A549 (cell line): ENCODE data around the gene EBF3. TPM values are rescaled to one million over a fixed set of nuclear protein-coding genes. Genes with fewer than 3 reads are reported as not detected.

Experiments
- ATAC-seq, 2 experiments: fragments of 200-7000 bp in 1 of 2; fragments of >200 bp in 1 of 2; cut with Nextera tagmentation in 1 of 2; cut with Tn5 transposase in 1 of 2; 3 replicates each; pipeline versions ENCODE4 v1.8.0 to v1.9.1; 2018 to 2020; ENCODE audit warnings: mild to moderate bottlenecking in 1 of 2, moderate library complexity in 1 of 2
- CTCF ChIA-PET: fragments of 300-600 bp; sonication (Branson Sonifier 250); formaldehyde crosslinking; extraction: SDS; loops from one replicate; lab custom pipeline; 2021; ENCODE audit warnings: antibody characterized with exemption, inconsistent platforms; lab: Yijun Ruan, JAX
- POLR2A ChIA-PET: fragments of 350-600 bp; formaldehyde crosslinking; extraction: SDS; loops from one replicate; lab custom pipeline; 2021; ENCODE audit warnings: antibody characterized with exemption, inconsistent platforms; lab: Yijun Ruan, JAX
- DNase-seq, 2 experiments: peaks; one replicate each; pipeline versions ENCODE4 v3.0.0 to v3.0.0-alpha.2; 2011 to 2016; ENCODE audit warnings: low read depth in 1 of 2, low spot score in 1 of 2
- FAIRE-seq: peaks from 2 replicates; lab custom pipeline; 2011; peaks lifted over from hg19 to GRCh38; lab: Jason Lieb, UNC
- H3K27ac ChIP-seq, 2 experiments: fragments of >200 bp; sonication (Bioruptor Twin); formaldehyde crosslinking; 3 replicates each; pipeline ENCODE4 v1.5.1; 2016 to 2017
- H3K4me1 ChIP-seq: fragments of >200 bp; sonication (Bioruptor Twin); formaldehyde crosslinking; 3 replicates; pipeline ENCODE4 v1.6.1; 2016
- H3K4me2 ChIP-seq: fragments of >200 bp; sonication (Bioruptor Twin); formaldehyde crosslinking; 3 replicates; pipeline ENCODE4 v1.6.1; 2016
- H3K4me3 ChIP-seq: fragments of >200 bp; sonication (Bioruptor Twin); formaldehyde crosslinking; 3 replicates; pipeline ENCODE4 v1.5.1; 2016
- H3K9me3 ChIP-seq: fragments of >200 bp; sonication (Bioruptor Twin); formaldehyde crosslinking; 3 replicates; pipeline ENCODE4 v1.6.1; 2016
- ATOH8 ChIP-seq: fragments of 250-450 bp; sonication (Bioruptor Pico); IDR thresholded peaks from 2 replicates; pipeline ENCODE4 v1.5.0; 2020; ENCODE audit warnings: low read depth, mild to moderate bottlenecking, moderate library complexity
- BCL3 ChIP-seq: fragments of >200 bp; sonication (Bioruptor Twin); formaldehyde crosslinking; IDR thresholded peaks from 3 replicates; pipeline ENCODE4 v1.6.1; 2016
- CBX8 ChIP-seq: fragments of 200-600 bp; sonication (generic); IDR thresholded peaks from 2 replicates; pipeline ENCODE4 v1.6.1; 2016
- CEBPB ChIP-seq, 2 experiments: fragments of >200 bp in 1 of 2; sonication (Bioruptor Twin) in 1 of 2; formaldehyde crosslinking in 1 of 2; IDR thresholded peaks; 2 replicates each; pipeline ENCODE4 v1.6.1; 2012 to 2016
- CHD2 ChIP-seq: fragments of 150-350 bp; IDR thresholded peaks from 2 replicates; pipeline ENCODE4 v1.6.1; 2014; ENCODE audit warnings: low read length; ENCODE audit not compliant: partially characterized antibody
- CTCF ChIP-seq: fragments of >200 bp; sonication (Bioruptor Twin); formaldehyde crosslinking; IDR thresholded peaks from 3 replicates; pipeline ENCODE4 v1.5.1; 2016
- FOSL2 ChIP-seq, 2 experiments: fragments of 450-650 bp in 1 of 2; fragments of >200 bp in 1 of 2; sonication (Bioruptor Twin) in 1 of 2; formaldehyde crosslinking; IDR thresholded peaks; 2 replicates each; pipeline versions ENCODE4 v1.5.0 to v1.6.1; 2016 to 2020; ENCODE audit warnings: mild to moderate bottlenecking in 1 of 2, moderate library complexity in 1 of 2
- HES2 ChIP-seq: fragments of >200 bp; sonication (Bioruptor Twin); formaldehyde crosslinking; IDR thresholded peaks from 2 replicates; pipeline ENCODE4 v1.6.1; 2016
- HOXA7 ChIP-seq: fragments of 250-450 bp; sonication (Bioruptor Pico); IDR thresholded peaks from 2 replicates; pipeline ENCODE4 v1.5.0; 2020; ENCODE audit warnings: mild to moderate bottlenecking, moderate library complexity
- HOXB13 ChIP-seq: fragments of 250-450 bp; sonication (Bioruptor Pico); IDR thresholded peaks from 2 replicates; pipeline ENCODE4 v1.5.0; 2020; ENCODE audit warnings: low read depth, mild to moderate bottlenecking, moderate library complexity
- MYC ChIP-seq: IDR thresholded peaks from 2 replicates; pipeline ENCODE4 v1.6.1; 2012; ENCODE audit warnings: mild to moderate bottlenecking, inconsistent platforms, low read length, improper control_type of control experiment, borderline replicate concordance
- NFE2L2 ChIP-seq: fragments of 150-350 bp; conservative IDR thresholded peaks from 2 replicates; pipeline ENCODE4 v1.6.1; 2014; ENCODE audit warnings: low read length
- NPAS2 ChIP-seq: fragments of 250-450 bp; sonication (Bioruptor Pico); IDR thresholded peaks from 2 replicates; pipeline ENCODE4 v1.8.0; 2022; ENCODE audit warnings: mild to moderate bottlenecking, moderate library complexity, borderline replicate concordance
- NR3C1 ChIP-seq: fragments of >200 bp; sonication (Bioruptor Twin); formaldehyde crosslinking; IDR thresholded peaks from 3 replicates; pipeline ENCODE4 v1.6.1; 2017
- RAD21 ChIP-seq, 2 experiments: fragments of >200 bp in 1 of 2; sonication (Bioruptor Twin) in 1 of 2; formaldehyde crosslinking in 1 of 2; IDR thresholded peaks in 1 of 2; conservative IDR thresholded peaks in 1 of 2; 2 replicates in 1 of 2; 3 replicates in 1 of 2; pipeline ENCODE4 v1.6.1; 2012 to 2018; ENCODE audit warnings: inconsistent platforms in 1 of 2
- RCOR1 ChIP-seq: fragments of 150-350 bp; IDR thresholded peaks from 2 replicates; pipeline ENCODE4 v1.6.1; 2014; ENCODE audit warnings: antibody characterized with exemption, low read length, low read depth
- REST ChIP-seq: fragments of 200-600 bp; sonication (generic); IDR thresholded peaks from 2 replicates; pipeline ENCODE4 v1.6.1; 2016; ENCODE audit warnings: antibody characterized with exemption, mild to moderate bottlenecking, moderate library complexity
- ZC3H11A ChIP-seq: fragments of 450-650 bp; IDR thresholded peaks from 2 replicates; pipeline ENCODE4 v1.6.1; 2014; ENCODE audit warnings: antibody characterized with exemption, mild to moderate bottlenecking
- ZFP36 ChIP-seq: fragments of 450-650 bp; IDR thresholded peaks from 2 replicates; pipeline ENCODE4 v1.6.1; 2014; ENCODE audit warnings: borderline replicate concordance; ENCODE audit not compliant: partially characterized antibody
- ZSCAN20 ChIP-seq: fragments of 250-450 bp; sonication (Bioruptor Pico); IDR thresholded peaks from 2 replicates; pipeline ENCODE4 v1.8.0; 2022; ENCODE audit warnings: mild to moderate bottlenecking, moderate library complexity
- WGBS: methylation state at CpG from one replicate; pipeline ENCODE4 v1.1.6; 2017; ENCODE audit errors: missing lambda C conversion rate; 5-methylcytosine and 5-hydroxymethylcytosine counted together
- polyA plus RNA-seq, 4 experiments: library from polyadenylated mRNA; depleted of rRNA in 3 of 4; stranded (reverse); fragments of >200 nt; fragmentation: RNase III in 1 of 4; extraction: RNeasy Plus Mini Kit Qiagen cat#74134 plus additional on column Dnase treatment in 1 of 4; gene quantifications; 2 replicates in 3 of 4; 3 replicates in 1 of 4; pipeline ENCODE4 v1.2.3, GENCODE V29; 2011 to 2017

The EBF3 gene
- polyA plus RNA-seq, 2 of the 4 experiments (the other 2 are of a cell fraction): 0.12 TPM; not detected in 1

- no peak overlapping the region for H3K27ac ChIP-seq
- WGBS: 73% methylated on average over 15 of the region's 15 CpGs
- H3K4me3 ChIP-seq: no peak overlapping the region
- no peak overlapping the region for H3K4me2 ChIP-seq
- ATAC-seq: no peak
- POLR2A ChIA-PET: no interaction called here
- CTCF ChIA-PET: no interaction called here
- no peak for DNase-seq
- H3K9me3 ChIP-seq: no peaks in the 10 kb centered on the region
- no peaks in the 10 kb centered on the region for H3K4me1 ChIP-seq
- no peak for TF ChIP-seq RAD21 (conservative IDR thresholded peaks at IDR 0.05 in 1 of 2, IDR thresholded peaks at IDR 0.05 in 1 of 2)
- no peak for TF ChIP-seq REST
- no peak for TF ChIP-seq FOSL2 (IDR thresholded peaks at IDR 0.05)
- TF ChIP-seq FOSL2 (CRISPR knock-in tag; IDR thresholded peaks at IDR 0.05): no peak
- no peak for TF ChIP-seq NFE2L2
- no peak for TF ChIP-seq BCL3
- TF ChIP-seq CEBPB (IDR thresholded peaks at IDR 0.05): no peak
- no peak for TF ChIP-seq HOXA7 (CRISPR knock-in tag)
- TF ChIP-seq MYC: no peak
- no peak for TF ChIP-seq CTCF
- no peak for TF ChIP-seq NR3C1
- no peak for TF ChIP-seq NPAS2 (CRISPR knock-in tag)
- no peak for TF ChIP-seq ZSCAN20
- TF ChIP-seq HOXB13 (CRISPR knock-in tag): no peak
- TF ChIP-seq CHD2: no peak
- TF ChIP-seq ATOH8 (CRISPR knock-in tag): no peak
- no peak for TF ChIP-seq HES2
- TF ChIP-seq RCOR1: no peak
- TF ChIP-seq ZFP36: no peak
- no peak for TF ChIP-seq ZC3H11A
- TF ChIP-seq CBX8: no peak
- FAIRE-seq: no peak
Observed at GRCh38 chr10:129890170-129890569, 73.9 kb downstream of the EBF3 start.
